Nephron progenitor cell (in vitro differentiated cells): ENCODE data around the gene PLSCR5.

Source experiments
- DNase-seq: peaks from one replicate; pipeline ENCODE4 v3.0.0; 2021
- H3K27ac Mint-ChIP-seq: 2 replicates; pipeline ENCODE4 v1.8.0; 2021; ENCODE audit warnings: mild to moderate bottlenecking, moderate library complexity, mixed read lengths
- H3K27me3 Mint-ChIP-seq: 2 replicates; pipeline ENCODE4 v1.8.0; 2021; ENCODE audit warnings: mild to moderate bottlenecking, low read depth, mixed read lengths; ENCODE audit not compliant: poor library complexity
- H3K36me3 Mint-ChIP-seq: 2 replicates; pipeline ENCODE4 v1.8.0; 2021; ENCODE audit warnings: low read depth, mixed read lengths
- H3K4me1 Mint-ChIP-seq: 2 replicates; pipeline ENCODE4 v1.8.0; 2021; ENCODE audit warnings: mixed read lengths
- H3K4me3 Mint-ChIP-seq: 2 replicates; pipeline ENCODE4 v1.8.0; 2021; ENCODE audit warnings: mild to moderate bottlenecking, moderate library complexity, mixed read lengths
- H3K9me3 Mint-ChIP-seq: 2 replicates; pipeline ENCODE4 v1.8.0; 2021; ENCODE audit warnings: mild to moderate bottlenecking, moderate library complexity, mixed read lengths
- CTCF ChIP-seq: fragments of 200-600 bp; sonication (generic); IDR thresholded peaks from 2 replicates; pipeline ENCODE4 v1.5.0; 2021; ENCODE audit warnings: antibody characterized with exemption

Gene PLSCR5

DNA sequence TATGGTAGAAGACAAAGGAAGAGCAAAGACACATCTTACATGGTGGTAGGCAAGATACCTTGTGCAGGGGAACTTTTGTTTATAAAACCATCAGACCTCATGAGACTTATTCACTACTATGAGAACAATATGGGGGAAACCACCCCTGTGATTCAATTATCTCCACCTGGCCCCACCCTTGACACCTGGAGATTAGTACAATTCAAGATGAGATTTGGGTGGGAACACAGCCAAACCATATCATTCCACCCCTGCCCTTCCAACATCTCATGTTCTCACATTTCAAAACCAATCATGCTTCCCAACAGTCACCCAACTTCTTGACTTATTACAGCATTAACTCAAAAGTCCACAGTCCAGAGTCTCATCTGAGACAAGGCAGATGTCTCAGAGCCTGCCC, 39.0 kb downstream of the PLSCR5 start:
- no peak overlapping the region for H3K27ac Mint-ChIP-seq
- H3K36me3 Mint-ChIP-seq = no peaks in the 10 kb centered on the region
- no peak for DNase-seq
- H3K4me1 Mint-ChIP-seq = no peaks in the 10 kb centered on the region
- TF ChIP-seq CTCF = no peak
- H3K4me3 Mint-ChIP-seq = no peak overlapping the region
- no peaks in the 10 kb centered on the region for H3K9me3 Mint-ChIP-seq
- H3K27me3 Mint-ChIP-seq = no peaks in the 10 kb centered on the region

GRCh38 chr3:146561879-146562278, 43.3 kb downstream of the PLSCR5 start:
- DNase-seq = no peak
- Mint-ChIP-seq H3K27me3 (peaks cover 4% of the 10 kb centered on the region), H3K4me3 (no peak overlapping the region), H3K9me3 (no peaks in the 10 kb centered on the region), H3K36me3 (no peaks in the 10 kb centered on the region), H3K4me1 (no peaks in the 10 kb centered on the region), H3K27ac (no peak overlapping the region)
- no peak for TF ChIP-seq CTCF

GRCh38 chr3:146561463-146561862, 43.7 kb downstream of the PLSCR5 start:
- H3K27ac Mint-ChIP-seq = no peak overlapping the region
- peaks cover 4% of the 10 kb centered on the region for H3K27me3 Mint-ChIP-seq
- no peaks in the 10 kb centered on the region for H3K36me3 Mint-ChIP-seq
- TF ChIP-seq CTCF = no peak
- H3K4me3 Mint-ChIP-seq = no peak overlapping the region
- no peaks in the 10 kb centered on the region for H3K9me3 Mint-ChIP-seq
- DNase-seq = no peak
- H3K4me1 Mint-ChIP-seq = no peaks in the 10 kb centered on the region

DNA sequence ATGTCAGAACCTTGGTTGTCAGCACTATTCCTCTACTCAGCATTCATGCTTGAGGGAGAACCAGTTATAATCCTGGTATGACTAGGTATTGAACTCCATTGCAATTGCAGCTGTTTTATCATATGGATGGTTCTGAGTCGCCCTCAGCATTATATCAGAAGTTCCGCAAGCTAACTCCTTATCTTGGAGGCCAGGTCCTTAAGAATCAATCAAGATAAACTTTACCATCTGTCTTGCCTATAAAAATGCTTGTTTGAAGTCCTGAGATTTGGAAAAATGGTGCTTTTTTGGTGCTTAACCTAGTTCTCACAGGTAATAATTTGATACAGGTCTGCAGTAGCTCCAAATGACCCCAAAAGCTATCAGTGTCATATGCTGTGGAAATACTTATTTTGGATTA, 44.5 kb downstream of the PLSCR5 start:
- H3K27ac Mint-ChIP-seq = no peak overlapping the region
- H3K27me3 Mint-ChIP-seq = peaks cover 4% of the 10 kb centered on the region
- DNase-seq = no peak
- no peaks in the 10 kb centered on the region for H3K4me1 Mint-ChIP-seq
- TF ChIP-seq CTCF = no peak
- no peak overlapping the region for H3K4me3 Mint-ChIP-seq
- H3K9me3 Mint-ChIP-seq = no peaks in the 10 kb centered on the region
- H3K36me3 Mint-ChIP-seq = no peaks in the 10 kb centered on the region

GRCh38 chr3:146559388-146559787, 45.8 kb downstream of the PLSCR5 start:
- no peak for TF ChIP-seq CTCF
- H3K9me3 Mint-ChIP-seq = no peaks in the 10 kb centered on the region
- H3K36me3 Mint-ChIP-seq = no peaks in the 10 kb centered on the region
- H3K4me1 Mint-ChIP-seq = no peaks in the 10 kb centered on the region
- H3K27me3 Mint-ChIP-seq = peaks cover 4% of the 10 kb centered on the region
- no peak overlapping the region for H3K4me3 Mint-ChIP-seq
- no peak for DNase-seq
- H3K27ac Mint-ChIP-seq = no peak overlapping the region

DNA sequence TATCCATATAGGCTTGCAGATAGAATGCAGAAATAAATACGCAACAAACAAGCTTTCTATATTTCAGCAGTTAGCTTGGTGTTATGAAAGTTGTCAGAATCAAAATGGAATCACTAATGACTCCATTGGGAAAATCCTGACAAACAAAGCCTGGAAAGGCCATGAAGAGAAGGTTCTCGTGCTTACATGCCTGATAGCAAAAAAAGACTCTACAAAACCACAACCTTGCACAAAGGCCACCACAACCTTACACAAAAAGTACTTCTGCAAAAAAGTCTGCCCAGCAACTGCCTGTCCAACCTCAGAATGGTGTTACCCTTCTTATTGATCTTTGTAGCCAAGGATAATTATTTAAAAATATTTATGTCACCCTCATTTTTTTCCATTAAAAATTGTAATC, 46.4 kb downstream of the PLSCR5 start:
- TF ChIP-seq CTCF = no peak
- Mint-ChIP-seq H3K9me3 (no peaks in the 10 kb centered on the region), H3K27ac (no peak overlapping the region), H3K36me3 (no peaks in the 10 kb centered on the region), H3K4me3 (no peak overlapping the region), H3K4me1 (no peaks in the 10 kb centered on the region), H3K27me3 (peaks cover 4% of the 10 kb centered on the region)
- no peak for DNase-seq
